ENCODE results near the gene KDM4C.

- TF ChIP-seq REST (IDR thresholded peaks at IDR 0.05; ENCODE audit: low read depth) (no peak), CEBPB (IDR thresholded peaks at IDR 0.05) (no peak), MAX (IDR thresholded peaks at IDR 0.05) (no peak), YY1 (IDR thresholded peaks at IDR 0.05; ENCODE audit: low read depth) (no peak), EP300 (IDR thresholded peaks at IDR 0.05; ENCODE audit: borderline replicate concordance) (no peak), EGR1 (IDR thresholded peaks at IDR 0.05) (no peak), TCF12 (IDR thresholded peaks at IDR 0.05; ENCODE audit: low read depth) (no peak), FOXM1 (IDR thresholded peaks at IDR 0.05; ENCODE audit: borderline replicate concordance, low read depth) (no peak), TEAD4 (IDR thresholded peaks at IDR 0.05) (no peak), TAF1 (IDR thresholded peaks at IDR 0.05; ENCODE audit: low read depth) (no peak), RAD21 (IDR thresholded peaks at IDR 0.05; ENCODE audit: low read depth) (no peak), ZBTB7A (IDR thresholded peaks at IDR 0.05; ENCODE audit: low read depth) (no peak), NFIC (IDR thresholded peaks at IDR 0.05) (no peak), CREB1 (IDR thresholded peaks at IDR 0.05; ENCODE audit: low read depth) (no peak)
These were observed 419.6 kb downstream of the KDM4C start for GRCh38 chr9:7177383-7177782.
